HuH-7.5 (cell line): ENCODE data around the gene KCNJ14.

ENCODE experiments used
- DNase-seq: peaks from one replicate; pipeline ENCODE4 v3.0.0; 2011; ENCODE audit warnings: low spot score

Gene KCNJ14

DNA sequence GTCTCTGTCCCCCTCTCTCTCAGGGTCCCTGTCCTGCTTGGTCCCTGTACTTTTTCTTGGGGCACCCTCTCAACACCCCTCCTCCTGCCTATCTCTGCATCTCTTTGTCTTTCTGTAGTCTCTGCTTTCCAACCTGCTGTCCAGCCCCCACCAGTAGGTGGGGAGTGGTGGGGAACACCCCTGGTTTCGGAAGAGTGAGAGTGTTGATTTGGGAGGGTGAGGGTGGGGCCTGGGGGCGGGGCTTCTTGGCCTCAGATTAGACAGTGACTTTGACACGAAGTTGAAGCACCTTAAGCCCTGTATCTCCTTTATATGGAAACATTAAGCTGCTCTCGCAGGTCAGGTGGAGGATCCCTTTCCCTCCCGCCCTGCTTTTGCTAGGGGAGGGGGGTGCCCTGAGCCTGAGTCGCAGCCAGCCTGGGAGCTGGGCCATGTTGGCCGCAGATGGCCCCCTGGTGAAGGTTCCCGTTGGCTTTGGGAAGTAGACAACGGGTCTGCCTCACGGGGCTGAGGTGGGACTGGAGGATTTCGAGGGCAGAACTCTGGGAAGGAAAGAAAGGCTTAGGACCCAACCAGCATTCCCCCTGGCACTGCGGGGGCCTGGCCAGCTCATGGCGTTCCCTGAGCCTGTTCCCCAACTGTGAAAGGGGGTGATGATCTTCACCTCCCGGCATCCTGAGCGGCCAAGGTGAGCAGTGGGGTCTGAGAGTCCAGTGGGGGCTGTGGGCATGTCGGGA, at the start of gene KCNJ14:
Gene KCNJ14, plus strand, starts transcription at position 404 of the 737 bp plus-strand sequence. CDS start 6,151 bp downstream, outside the sequence.
- no peak for DNase-seq

DNA sequence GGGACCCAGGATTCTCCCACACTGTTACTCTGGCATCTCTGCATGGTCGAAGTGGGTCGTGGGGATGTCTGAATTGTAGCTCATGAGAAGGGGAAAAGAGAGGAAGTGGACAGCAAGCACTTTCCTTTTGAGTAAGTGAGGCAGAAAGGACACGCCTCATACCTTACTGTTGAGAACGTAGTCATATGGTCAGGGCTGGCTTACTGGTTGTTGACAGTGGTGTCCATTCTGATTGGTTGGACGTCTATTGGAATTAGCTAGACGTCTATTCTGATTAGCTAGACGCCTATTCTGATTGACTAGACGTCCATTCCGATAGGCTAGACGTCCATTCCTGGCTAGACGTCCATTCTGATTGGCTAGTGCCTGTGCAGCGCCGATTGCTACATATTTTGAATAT, 49.5 kb upstream of the KCNJ14 start:
- no peak for DNase-seq

DNA sequence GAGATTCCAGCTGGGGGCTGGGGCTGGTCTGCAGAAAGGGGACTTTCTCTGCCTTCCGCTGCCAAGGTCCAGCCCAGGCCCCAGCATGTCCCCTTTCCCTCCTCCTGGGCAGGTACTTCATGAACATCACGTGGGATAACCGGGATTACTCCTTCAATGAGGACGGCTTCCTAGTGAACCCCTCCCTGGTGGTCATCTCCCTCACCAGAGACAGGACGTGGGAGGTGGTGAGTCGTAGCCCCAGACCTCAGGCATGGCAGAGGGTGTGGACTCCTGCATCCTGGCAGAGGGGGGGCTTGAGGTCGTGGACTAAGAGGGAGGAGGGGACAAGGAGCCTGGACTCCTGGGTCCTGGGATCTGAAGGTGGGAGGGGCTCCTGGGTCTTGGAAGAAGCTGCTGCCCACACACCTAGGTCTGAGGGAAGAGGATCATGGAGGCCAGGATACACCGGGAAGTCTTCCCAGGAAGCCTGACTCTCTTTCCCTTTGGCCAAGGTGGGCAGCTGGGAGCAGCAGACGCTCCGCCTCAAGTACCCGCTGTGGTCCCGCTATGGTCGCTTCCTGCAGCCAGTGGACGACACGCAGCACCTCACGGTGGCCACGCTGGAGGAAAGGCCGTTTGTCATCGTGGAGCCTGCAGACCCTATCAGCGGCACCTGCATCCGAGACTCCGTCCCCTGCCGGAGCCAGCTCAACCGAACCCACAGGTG, 41.3 kb upstream of the KCNJ14 start:
- no peak for DNase-seq

DNA sequence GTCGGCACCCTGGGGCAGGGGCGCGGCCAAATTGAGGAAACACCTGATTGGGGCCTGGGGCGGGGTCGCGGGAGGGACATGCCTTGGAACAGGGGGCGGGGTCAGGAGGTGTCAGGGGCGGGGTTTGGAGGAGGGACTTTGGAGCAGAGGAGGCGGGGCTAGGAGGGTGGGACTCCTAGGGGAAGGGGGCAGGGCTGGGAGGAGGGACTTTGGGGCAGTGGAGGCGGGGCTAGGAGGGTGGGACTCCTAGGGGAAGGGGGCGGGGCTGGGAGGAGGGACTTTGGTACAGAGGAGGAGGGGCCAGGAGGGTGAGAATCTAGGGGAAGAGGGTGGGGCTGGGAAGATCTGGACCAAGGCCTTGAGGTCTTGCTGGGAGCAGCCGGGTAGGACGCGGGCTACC, 40.0 kb upstream of the KCNJ14 start:
- peak; percentile 29 for DNase-seq

DNA sequence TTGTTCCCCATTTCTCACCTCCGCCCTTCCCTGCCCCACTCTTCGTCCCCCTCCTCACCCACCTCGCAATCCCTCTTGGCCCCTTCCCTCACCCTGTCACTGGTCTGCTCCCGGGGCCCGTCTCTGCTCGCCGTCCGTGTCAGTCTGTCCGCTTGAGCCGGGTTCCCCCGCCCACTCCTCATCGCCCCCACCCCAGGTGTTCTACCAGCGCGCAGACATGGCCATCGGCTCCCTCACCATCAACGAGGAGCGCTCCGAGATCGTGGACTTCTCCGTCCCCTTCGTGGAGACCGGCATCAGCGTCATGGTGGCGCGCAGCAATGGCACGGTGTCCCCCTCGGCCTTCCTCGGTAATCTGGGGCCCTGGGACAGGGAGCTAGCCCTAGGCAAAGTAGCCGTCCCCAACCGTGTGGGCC, 39.6 kb upstream of the KCNJ14 start:
- DNase-seq: no peak

DNA sequence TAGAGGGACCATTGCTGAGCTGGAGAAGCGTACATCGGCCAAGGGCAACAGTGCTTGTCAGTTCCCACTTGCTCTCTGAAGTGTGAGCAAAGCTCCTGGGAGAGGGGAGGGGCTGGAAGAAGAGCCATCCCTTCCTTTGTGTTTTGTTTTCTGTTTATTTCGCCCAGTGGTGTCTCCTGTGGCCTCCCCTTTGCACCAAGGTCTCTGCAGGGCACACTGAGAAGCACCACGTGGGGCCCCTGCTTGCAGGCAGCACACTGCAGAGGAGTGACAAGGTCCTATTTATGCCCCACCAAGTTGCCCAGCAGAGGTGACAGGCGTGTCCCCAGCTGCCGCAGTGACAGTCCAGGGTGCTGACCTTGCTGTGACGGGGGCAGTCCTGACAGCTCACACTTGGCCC, 38.0 kb upstream of the KCNJ14 start:
- no peak for DNase-seq

DNA sequence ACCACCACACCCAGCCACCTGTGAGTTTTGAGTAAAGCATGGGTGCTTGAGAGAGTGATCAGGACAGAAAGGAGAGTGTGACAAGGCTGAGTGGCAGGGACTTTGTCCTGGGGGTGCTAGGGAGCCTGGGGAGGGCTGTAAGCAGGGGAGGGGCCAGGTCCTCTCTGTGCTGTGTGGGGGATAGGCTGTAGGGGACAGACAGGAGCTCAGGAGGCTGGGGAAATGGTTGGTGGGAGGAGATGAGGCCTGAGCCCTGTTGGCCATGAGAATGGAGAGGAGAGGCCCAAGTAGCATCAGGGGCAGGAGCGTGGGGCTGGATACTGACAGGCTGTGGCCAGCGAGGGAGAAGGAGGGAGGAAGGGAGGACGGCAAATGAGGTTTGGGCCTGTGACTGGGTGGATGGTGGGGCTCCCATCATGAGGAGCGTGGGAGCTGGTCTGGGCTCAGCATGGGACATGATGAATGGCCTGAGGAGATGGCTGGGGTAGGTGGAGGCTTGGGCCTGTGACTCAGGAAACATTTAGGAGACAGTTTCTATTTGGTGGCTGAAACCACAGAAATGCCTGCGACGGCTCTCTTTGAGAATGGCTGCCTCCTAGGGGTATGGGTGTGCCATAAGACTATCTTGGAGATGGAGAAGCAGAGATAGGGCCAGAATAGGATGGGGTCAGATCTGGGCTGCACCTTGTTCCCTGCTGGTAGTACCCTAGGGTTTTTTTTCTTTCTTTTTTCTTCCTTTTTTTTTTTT, 36.9 kb upstream of the KCNJ14 start:
- no peak for DNase-seq

DNA sequence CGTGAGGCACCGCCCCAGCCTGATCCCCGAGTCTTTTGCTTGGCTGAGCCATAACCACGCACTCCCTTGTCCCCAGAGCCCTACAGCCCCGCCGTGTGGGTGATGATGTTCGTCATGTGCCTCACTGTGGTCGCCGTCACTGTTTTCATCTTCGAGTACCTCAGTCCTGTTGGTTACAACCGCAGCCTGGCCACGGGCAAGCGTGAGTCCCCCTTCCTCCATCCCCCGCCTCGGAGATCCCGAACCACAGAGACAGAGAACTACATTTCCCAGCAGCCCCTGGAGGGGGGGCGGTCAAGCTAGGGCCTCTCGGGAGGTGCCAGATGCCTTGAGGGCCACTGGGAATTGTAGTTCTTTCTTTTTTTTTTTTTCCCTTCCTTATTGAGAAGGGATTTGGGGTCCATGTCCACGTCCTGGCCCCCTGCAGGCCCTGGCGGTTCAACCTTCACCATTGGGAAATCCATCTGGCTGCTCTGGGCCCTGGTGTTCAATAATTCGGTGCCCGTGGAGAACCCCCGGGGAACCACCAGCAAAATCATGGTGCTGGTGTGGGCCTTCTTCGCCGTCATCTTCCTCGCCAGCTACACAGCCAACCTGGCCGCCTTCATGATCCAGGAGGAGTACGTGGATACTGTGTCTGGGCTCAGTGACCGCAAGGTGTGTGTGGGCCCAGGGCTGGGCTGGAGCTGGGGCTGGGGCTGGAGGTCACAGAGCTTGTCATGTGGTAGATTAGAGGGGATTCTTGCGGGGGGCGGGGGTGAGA, 36.0 kb upstream of the KCNJ14 start:
- DNase-seq: no peak

DNA sequence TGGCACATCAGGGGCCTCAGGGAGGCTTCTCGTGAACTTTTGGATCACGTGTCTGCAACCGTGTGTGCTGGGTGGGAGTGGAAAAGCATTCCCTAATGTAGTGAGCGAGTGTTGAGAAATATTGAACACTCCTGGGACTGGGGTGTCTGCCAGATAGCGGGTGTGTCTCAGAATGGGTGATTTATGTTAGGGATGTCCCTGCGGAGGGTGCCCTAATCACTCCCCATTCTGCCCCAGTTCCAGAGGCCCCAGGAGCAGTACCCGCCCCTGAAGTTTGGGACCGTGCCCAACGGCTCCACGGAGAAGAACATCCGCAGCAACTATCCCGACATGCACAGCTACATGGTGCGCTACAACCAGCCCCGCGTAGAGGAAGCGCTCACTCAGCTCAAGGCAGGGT, 33.8 kb upstream of the KCNJ14 start:
- no peak for DNase-seq

DNA sequence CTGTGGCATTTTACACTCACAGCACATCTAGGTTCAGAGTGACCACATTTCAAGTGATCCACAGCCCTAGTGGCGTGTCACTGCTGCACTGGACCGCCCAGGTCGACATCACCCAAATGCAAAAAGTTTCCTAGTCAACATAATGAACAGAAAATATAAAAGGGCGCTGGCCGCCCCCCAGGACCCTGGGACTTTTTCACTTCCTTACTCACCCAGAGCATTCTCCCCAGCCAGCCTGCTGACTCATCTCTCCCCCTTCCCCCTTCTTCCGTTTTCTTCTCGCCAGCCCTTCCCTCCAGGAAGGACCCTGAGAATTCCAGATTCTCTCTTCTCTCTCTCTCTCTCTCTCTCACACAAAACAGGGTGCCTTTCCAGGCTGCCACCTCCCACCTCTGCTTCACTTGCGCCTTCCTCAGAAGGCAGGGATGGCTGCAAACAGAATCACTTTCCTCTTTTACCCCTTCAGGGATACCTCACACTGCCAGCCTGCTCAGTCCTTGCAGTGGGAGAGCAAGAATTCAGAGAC, 30.6 kb upstream of the KCNJ14 start:
- no peak for DNase-seq

DNA sequence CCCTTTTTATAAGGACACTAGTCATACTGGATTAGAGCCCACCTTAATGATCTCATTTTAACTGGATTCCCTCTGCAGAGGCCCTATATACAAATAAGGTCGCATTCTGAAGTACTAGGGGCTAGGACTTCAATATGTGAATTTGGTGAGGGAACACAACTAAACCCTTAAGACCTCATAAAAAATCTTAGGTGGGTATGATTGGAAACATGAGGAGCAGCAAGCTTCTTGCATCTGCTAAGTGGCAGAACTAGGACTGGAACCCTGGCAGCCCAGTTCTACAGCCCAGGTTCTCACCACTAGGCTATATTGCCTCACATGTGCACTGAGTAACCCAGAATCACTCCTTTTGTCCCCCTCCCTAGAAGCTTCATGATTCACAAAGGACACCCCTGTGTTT, 26.7 kb upstream of the KCNJ14 start:
- DNase-seq: no peak

DNA sequence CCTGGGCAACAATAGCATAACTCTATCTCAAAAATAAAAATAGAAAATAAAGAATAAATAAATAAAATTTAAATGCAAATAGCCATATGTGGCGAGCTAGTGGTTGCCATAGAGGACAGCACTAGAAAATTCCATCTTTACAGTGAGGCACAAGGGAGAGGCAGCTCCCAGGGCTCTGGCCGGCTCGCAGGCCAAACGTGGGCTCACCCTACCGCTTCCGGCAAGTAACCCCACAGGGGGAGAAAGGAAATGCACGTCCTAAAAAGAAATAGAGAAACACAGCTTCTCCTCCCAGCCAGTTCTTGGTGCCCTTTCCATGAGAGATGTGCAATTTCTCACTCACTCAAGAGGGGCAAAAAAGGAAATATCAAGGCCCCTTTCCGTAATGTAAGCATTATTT, 22.0 kb upstream of the KCNJ14 start:
- no peak for DNase-seq

DNA sequence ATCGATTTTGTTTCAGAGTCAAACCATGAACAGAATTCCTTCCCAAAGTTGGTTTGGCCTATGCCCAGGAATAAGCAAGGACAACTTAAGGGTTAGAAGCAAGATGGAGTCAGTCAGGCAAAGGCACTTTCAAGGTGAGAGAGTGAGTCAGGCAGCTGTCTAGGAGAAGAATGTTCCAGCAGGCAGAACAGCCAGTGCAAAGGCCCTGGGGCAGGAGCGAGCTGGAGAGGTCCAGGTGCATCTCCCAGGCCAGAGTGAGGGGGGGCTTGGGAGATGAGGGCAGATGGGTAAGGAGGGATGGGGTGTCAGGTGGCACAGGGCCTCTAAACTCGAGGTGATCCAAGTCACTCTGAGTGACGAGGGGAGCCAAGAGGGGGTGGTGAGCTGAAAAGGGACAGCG, 18.8 kb upstream of the KCNJ14 start:
- no peak for DNase-seq

DNA sequence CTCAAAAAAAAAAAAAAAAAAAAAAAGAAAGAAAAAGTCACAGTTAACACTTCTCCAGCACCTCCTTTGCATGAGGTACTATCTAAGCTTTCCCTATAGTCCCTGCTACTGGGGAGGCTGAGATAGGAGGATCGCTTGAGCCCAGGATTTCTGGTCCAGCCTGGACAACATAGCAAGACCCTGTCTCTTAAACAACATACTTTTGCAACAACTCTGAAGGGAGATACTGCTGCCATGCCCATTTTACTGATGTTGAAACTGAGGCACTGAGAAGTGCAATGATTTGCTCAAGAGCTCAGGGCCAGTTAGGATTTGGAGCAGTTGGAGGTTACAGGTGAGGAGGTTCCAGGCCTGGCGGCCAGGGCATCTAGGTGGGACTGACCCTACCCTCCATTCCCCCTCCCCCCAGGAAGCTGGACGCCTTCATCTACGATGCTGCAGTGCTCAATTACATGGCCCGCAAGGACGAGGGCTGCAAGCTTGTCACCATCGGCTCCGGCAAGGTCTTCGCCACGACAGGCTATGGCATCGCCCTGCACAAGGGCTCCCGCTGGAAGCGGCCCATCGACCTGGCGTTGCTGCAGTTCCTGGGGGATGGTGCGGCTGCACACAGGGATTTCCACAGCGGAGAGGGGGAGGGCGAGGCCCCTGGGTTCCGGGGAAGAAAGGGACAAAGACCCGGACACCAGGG, 13.9 kb upstream of the KCNJ14 start:
- no peak for DNase-seq

DNA sequence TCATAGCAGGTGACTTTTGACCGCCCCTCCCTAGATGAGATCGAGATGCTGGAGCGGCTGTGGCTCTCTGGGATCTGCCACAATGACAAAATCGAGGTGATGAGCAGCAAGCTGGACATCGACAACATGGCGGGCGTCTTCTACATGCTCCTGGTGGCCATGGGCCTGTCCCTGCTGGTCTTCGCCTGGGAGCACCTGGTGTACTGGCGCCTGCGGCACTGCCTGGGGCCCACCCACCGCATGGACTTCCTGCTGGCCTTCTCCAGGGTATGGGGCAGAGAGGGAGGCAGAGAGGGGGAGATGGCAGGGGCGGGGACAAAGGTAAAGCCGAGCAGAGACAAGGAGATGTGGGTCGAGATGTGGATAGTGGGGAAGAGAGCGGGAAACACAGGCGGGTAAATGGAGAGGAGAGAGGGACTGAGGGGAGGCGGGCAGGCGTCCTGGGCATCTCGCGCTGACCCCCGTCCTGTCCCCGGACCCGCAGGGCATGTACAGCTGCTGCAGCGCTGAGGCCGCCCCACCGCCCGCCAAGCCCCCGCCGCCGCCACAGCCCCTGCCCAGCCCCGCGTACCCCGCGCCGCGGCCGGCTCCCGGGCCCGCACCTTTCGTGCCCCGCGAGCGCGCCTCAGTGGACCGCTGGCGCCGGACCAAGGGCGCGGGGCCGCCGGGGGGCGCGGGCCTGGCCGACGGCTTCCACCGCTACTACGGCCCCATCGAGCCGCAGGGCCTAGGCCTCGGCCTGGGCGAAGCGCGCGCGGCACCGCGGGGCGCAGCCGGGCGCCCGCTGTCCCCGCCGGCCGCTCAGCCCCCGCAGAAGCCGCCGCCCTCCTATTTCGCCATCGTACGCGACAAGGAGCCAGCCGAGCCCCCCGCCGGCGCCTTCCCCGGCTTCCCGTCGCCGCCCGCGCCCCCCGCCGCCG, 13.0 kb upstream of the KCNJ14 start:
- no peak for DNase-seq

DNA sequence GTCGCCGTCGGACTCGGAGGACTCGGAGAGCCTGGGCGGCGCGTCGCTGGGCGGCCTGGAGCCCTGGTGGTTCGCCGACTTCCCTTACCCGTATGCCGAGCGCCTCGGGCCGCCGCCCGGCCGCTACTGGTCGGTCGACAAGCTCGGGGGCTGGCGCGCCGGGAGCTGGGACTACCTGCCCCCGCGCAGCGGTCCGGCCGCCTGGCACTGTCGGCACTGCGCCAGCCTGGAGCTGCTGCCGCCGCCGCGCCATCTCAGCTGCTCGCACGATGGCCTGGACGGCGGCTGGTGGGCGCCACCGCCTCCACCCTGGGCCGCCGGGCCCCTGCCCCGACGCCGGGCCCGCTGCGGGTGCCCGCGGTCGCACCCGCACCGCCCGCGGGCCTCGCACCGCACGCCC, 12.1 kb upstream of the KCNJ14 start:
- DNase-seq: peak; percentile 72

DNA sequence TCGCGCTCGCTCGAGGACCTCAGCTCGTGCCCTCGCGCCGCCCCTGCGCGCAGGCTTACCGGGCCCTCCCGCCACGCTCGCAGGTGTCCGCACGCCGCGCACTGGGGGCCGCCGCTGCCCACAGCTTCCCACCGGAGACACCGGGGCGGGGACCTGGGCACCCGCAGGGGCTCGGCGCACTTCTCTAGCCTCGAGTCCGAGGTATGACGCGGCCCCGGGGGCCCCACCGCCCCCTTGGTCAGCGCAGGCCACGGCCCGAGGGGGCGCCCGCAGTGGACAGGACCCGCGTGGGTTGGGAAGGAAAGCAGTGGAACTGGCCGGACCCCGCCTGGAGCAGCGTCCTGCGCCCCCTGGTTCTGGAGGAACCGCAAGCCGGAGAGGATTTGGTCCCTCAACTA, 11.6 kb upstream of the KCNJ14 start:
- DNase-seq: peak; percentile 69

DNA sequence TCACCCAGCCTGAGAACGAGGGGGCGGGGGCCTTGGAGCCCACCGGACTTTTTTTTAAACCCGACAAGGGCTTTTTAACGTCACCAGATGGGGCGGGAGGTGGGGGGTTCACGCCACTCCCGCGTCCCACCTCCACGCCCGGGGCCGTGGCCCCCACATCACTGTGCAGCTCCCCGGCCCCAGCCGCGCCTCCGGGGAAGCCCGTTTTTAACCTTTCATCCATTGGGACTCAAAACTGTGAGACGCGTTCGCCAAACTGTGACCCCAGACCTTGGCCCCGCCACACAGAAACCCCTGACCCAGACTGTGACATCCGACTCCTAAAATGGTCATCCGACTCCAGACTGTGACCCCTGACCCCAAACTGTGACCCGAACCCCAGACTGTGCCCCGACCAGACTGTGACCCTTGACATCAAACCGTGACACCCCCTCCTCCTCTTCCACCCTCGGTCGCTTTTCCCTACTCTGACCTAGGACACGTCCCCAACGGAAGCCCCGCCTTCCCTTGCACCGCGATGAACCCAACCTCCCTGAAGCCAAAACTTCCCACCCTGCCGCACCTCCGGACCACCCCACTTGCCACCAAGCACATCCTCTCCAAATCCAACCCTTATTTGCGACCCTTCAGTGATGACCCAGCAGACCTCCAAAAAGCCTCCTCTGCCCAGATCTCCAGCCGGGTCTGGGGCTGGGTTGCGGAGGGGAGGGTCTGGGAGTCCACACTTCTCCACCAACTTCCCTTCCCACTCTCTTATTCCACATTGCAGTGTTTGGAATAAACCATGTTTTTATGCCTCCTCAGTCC, 11.0 kb upstream of the KCNJ14 start:
- DNase-seq: peak; percentile 86

DNA sequence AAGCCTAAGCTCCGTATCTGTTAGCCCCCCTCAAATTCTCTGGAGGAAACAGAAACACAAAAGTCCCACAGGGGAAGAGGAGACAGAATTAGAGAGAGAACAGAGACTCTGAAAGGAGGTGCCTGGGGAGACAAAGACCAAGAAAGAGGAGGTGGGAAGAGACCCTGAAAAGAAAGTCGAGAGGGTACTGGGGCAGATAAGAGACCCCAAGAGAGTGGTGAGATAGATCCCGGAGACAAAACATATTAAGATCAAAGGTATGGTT, 10.5 kb upstream of the KCNJ14 start:
- no peak for DNase-seq

DNA sequence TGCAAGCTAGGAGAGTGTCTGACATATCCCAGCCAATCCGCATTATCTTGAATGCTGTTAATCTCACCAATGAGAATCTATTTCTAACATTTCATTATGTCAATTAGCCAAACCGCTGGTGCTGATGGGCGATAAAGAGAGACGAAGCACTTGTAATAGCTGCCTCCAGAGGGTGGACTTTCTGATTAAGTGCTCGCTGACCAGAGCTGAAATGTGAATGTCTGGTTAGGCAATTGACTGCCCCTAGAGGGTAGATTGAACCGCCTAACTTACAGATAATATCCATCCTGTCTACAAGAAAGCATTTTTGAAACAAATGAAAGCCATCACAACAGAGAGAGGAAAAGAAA, 10.1 kb upstream of the KCNJ14 start:
- peak; percentile 95 for DNase-seq
